ENCODE data around the gene MNT.
"Not testable (repeated sequence)": the region's sequence is repeated elsewhere in the genome, so short reads cannot be mapped to it uniquely, and the experiment has no call there.

GRCh38 chr17:2447479-2447878 is 46.6 kb upstream of the MNT start:
- not testable (repeated sequence) for TF ChIP-seq CTCF, POLR2A (IDR thresholded peaks at IDR 0.05)
